Activated CD4-positive, CD25-positive, alpha-beta regulatory T cell treated with anti-CD3 and anti-CD28 coated beads, Interleukin-2, amount 50 U/mL, for 24 hours (primary cell): Measurements from ENCODE around the gene EXOSC2.

Experiments used
- ATAC-seq, 2 donors: fragments of 150-1000 bp; cut with Tn5 transposase; one replicate each; pipeline ENCODE4 v1.10.0; 2021; ENCODE audit warnings: mild to moderate bottlenecking in 1 of 2, moderate library complexity in 1 of 2

The EXOSC2 gene

DNA sequence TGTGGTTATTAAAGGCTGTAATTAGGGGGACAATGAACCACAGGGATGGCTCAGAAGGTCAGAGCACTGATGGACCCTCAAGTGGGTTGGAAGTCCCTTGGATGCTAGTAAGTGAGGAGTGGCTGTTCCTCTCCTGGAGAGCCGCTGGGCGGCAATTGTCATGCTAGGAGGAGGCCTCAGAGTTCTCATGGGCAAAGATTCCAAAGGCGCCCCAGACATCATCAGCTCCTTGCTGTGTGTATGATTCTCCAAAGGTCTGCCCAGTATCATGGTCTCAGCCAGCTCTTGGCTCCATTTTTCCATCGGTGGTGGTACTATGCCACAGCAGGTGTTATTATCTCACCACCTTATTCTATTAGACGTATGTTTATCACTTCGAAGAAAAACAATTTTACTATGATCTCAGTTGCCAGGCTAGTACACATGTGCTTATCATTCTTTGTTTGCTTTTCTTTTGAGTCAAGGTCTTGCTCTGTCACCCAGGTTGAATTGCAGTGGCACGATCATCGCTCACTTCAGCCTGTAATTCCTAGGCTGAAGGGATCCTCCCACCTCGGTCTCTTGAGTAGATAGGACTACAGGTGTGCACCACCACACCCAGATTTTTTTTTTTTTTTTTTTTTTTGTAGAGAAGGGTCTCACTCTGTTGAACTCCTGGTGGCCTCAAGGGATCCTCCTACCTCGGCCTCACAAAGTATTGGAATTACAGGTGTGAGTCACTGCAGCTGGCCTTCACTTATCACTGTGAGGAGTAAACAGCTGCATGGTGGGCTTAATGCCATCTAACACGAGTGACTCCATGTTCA, 46.8 kb downstream of the EXOSC2 start:
- no peak for ATAC-seq

DNA sequence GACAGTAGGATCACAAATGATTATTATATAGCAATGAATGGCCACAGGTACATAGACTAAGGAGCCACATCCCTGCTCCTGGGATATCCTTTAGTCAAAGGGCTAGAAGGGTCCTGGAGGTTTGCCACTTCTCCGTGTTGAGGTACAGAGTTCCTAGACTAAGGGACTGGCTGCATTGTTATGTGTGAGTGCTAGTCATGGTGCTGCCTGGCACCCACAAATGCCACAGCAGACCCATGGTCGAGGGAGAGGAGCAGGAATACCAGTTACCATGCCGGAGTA, 47.4 kb downstream of the EXOSC2 start:
- no peak for ATAC-seq

GRCh38 chr9:130741831-130742449, 48.4 kb downstream of the EXOSC2 start:
- ATAC-seq: peak; percentile 41 to 59

DNA sequence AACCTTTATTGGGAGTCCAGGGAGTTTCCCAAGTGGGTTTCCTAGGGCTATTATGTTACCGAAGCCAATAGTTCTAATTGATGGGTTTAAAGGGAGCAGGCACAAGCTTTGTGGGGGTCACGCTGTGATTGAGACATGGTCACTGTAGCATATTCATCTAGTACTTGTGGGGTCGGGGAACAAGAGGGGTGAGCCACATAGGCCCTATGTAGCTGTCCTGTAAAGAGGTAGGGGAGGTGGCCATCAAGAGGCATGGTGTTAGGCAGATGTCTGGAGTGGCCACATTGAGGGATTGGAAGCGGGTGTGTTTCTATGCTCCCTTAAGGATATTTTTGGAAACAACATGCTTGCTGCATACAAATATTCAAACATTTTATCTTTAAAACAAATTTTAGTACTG, 50.1 kb downstream of the EXOSC2 start:
- no peak for ATAC-seq

DNA sequence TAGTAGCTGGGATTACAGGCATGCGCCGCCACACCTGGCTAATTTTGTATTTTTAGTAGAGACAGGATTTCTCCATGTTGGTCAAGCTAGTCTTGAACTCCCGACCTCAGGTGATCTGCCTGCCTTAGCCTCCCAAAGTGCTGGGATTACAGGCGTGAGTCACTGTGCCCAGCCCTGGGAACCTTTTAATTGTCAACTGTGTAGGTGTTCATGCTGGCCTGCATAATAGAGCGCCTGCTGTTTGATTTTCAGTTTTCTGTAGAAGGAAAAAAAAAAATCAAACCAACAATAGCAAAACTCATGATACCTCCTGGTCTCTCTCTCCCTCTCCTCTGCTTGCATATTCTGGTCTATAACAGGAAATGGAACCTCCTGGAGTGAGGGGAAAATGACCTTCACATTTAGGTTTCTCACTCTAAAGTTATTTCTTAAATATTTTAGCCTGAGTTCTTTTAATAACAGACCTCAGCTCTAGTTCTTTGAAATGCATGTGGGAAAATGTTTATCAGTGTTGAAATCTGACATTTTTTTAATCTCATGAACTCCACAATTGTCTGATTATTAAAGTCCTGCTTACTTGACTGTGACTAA, 51.7 kb downstream of the EXOSC2 start:
- ATAC-seq: no peak

- no peak for ATAC-seq
Measured at GRCh38 chr9:130745829-130746228, 52.2 kb downstream of the EXOSC2 start.

- ATAC-seq: no peak
Measured at GRCh38 chr9:130746434-130747212, 53.0 kb downstream of the EXOSC2 start.

GRCh38 chr9:130751631-130752355, 58.2 kb downstream of the EXOSC2 start:
- no peak for ATAC-seq
